Measurements from ENCODE around the gene LRIG1.
A peak's percentile ranks its signal among the peaks of the same experiment; 100 is the strongest.

The LRIG1 gene

GRCh38 chr3:66450390-66451022, 50.3 kb downstream of the LRIG1 start:
- peak overlapping the region; percentile 88 for H3K27ac ChIP-seq (ENCODE audit: low read depth, low read length)
- H3K27me3 ChIP-seq (ENCODE audit: control insufficient read depth in 1 of 2, insufficient read depth in 2 of 2, low read length in 2 of 2), result no peaks in the 10 kb centered on the region
- peak overlapping the region in 1 of 2 donors; percentile 17 for H3K4me3 ChIP-seq (ENCODE audit: low read depth in 1 of 2, low read length in 2 of 2)
- no peaks in the 10 kb centered on the region for H3K9me3 ChIP-seq (ENCODE audit: low read length)
- H3K4me1 ChIP-seq (ENCODE audit: insufficient read depth, low read length), result peaks cover 89% of the 10 kb centered on the region
- H3K36me3 ChIP-seq (ENCODE audit: insufficient read depth, low read length), result peaks cover 19% of the 10 kb centered on the region
- no peak overlapping the region for H3K9ac ChIP-seq (ENCODE audit: low read length)

DNA sequence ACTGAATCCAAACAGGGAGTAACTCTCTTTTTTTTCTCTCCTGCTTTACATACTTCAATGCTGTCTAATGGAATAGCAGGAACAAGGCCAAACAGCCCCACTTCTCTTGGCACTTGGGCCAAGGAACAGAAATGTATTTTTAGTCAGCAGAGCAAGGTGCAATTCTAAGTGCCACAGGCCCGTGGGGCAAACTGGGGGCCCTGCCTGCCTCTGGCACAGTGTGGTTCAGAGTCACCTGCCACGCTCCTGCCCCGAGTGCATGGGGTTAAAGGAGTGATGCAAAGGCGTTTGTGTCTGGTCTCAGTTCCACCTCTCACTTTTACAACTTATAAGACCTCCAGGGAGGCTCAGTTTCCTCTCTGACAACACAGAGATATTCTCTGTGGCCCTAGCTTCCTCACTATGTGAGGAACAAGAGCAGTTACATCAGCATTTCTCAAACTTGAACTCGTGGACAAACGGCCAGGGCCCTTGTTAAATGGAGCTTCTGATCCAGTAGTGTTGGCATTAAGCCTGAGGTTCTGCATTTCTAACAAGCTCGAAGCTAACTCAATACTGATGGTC, 51.3 kb downstream of the LRIG1 start:
- peak overlapping the region in 1 of 2 donors; percentile 23 for H3K4me3 ChIP-seq (ENCODE audit: low read depth in 1 of 2, low read length in 2 of 2)
- no peaks in the 10 kb centered on the region for H3K27me3 ChIP-seq (ENCODE audit: control insufficient read depth in 1 of 2, insufficient read depth in 2 of 2, low read length in 2 of 2)
- H3K9me3 ChIP-seq (ENCODE audit: low read length), result no peaks in the 10 kb centered on the region
- no peak overlapping the region for H3K9ac ChIP-seq (ENCODE audit: low read length)
- peaks cover 86% of the 10 kb centered on the region for H3K4me1 ChIP-seq (ENCODE audit: insufficient read depth, low read length)
- peaks cover 21% of the 10 kb centered on the region for H3K36me3 ChIP-seq (ENCODE audit: insufficient read depth, low read length)
- peak overlapping the region; percentile 88 for H3K27ac ChIP-seq (ENCODE audit: low read depth, low read length)

GRCh38 chr3:66444146-66444644, 56.6 kb downstream of the LRIG1 start:
- H3K36me3 ChIP-seq (ENCODE audit: insufficient read depth, low read length), result peaks cover 32% of the 10 kb centered on the region
- H3K4me3 ChIP-seq (ENCODE audit: low read depth in 1 of 2, low read length in 2 of 2), result no peak overlapping the region
- H3K9me3 ChIP-seq (ENCODE audit: low read length), result no peaks in the 10 kb centered on the region
- peak overlapping the region; percentile 7 for H3K27ac ChIP-seq (ENCODE audit: low read depth, low read length)
- H3K9ac ChIP-seq (ENCODE audit: low read length), result no peak overlapping the region
- no peaks in the 10 kb centered on the region for H3K27me3 ChIP-seq (ENCODE audit: control insufficient read depth in 1 of 2, insufficient read depth in 2 of 2, low read length in 2 of 2)
- H3K4me1 ChIP-seq (ENCODE audit: insufficient read depth, low read length), result peaks cover 85% of the 10 kb centered on the region

DNA sequence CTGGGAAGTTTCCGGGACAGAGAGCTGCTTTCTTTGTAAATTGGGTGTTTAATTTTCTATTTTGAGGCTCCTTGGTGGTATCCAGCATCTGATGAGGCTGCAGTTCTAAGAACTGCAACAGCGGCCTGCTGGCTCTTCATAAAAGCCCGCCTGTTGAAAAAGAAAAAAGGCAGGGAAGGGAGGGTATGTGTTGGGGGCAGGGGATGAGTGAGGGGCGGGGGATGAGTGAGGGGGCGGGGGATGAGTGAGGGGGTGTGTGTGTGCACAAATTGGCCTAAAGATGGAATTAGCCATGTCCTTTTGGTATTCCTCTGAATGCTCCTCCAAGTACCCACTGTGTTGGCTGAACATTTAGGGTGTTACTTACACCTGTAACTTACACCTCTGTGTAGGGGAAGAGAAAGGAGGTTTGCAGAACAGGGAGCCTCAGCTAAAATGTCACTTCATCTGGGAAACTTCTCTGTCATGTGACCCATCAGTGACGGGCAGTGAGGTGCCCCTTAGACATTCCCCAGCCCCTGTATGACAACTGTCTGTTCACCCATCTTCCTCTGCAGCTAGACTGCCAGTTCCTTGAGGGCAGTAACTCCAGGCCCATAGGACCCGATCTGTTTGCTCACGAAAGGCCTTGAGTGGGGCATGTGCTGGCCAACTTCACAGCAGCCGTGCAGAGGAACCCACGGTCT, 57.6 kb downstream of the LRIG1 start:
- H3K36me3 ChIP-seq (ENCODE audit: insufficient read depth, low read length), result peaks cover 25% of the 10 kb centered on the region
- H3K9ac ChIP-seq (ENCODE audit: low read length), result no peak overlapping the region
- peak overlapping the region in 1 of 2 donors; percentile 11 for H3K4me3 ChIP-seq (ENCODE audit: low read depth in 1 of 2, low read length in 2 of 2)
- H3K27ac ChIP-seq (ENCODE audit: low read depth, low read length), result peak overlapping the region; percentile 63
- H3K27me3 ChIP-seq (ENCODE audit: control insufficient read depth in 1 of 2, insufficient read depth in 2 of 2, low read length in 2 of 2), result no peaks in the 10 kb centered on the region
- no peaks in the 10 kb centered on the region for H3K9me3 ChIP-seq (ENCODE audit: low read length)
- peaks cover 85% of the 10 kb centered on the region for H3K4me1 ChIP-seq (ENCODE audit: insufficient read depth, low read length)

- peaks cover 17% of the 10 kb centered on the region for H3K36me3 ChIP-seq (ENCODE audit: insufficient read depth, low read length)
- H3K4me1 ChIP-seq (ENCODE audit: insufficient read depth, low read length), result peaks cover 86% of the 10 kb centered on the region
- H3K9me3 ChIP-seq (ENCODE audit: low read length), result no peaks in the 10 kb centered on the region
- peak overlapping the region in 1 of 2 donors; percentile 11 for H3K4me3 ChIP-seq (ENCODE audit: low read depth in 1 of 2, low read length in 2 of 2)
- peak overlapping the region; percentile 63 for H3K27ac ChIP-seq (ENCODE audit: low read depth, low read length)
- no peak overlapping the region for H3K9ac ChIP-seq (ENCODE audit: low read length)
- no peaks in the 10 kb centered on the region for H3K27me3 ChIP-seq (ENCODE audit: control insufficient read depth in 1 of 2, insufficient read depth in 2 of 2, low read length in 2 of 2)
Measured at GRCh38 chr3:66442254-66443117, 58.3 kb downstream of the LRIG1 start.

DNA sequence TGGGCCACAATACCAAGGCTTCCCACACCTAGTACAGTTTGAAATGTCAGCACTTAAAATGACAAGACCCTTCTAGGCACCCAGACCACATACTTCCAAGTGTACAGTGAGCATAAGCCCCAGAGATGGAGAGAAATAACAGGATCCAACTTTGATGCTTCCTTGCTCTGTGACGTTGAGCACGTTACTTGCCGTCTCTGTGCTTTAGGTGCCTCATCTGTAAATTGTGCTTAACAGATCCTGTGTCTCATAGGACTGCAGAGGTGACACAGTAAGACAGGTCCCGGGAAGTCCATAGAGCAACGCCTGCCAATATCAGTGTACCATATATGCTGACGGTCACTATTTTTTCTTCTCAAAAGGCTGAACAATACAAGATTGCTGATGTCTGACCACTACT, 59.1 kb downstream of the LRIG1 start:
- Histone ChIP-seq H3K4me3 (ENCODE audit: low read depth in 1 of 2, low read length in 2 of 2) (no peak overlapping the region), H3K9ac (ENCODE audit: low read length) (no peak overlapping the region), H3K4me1 (ENCODE audit: insufficient read depth, low read length) (peaks cover 91% of the 10 kb centered on the region), H3K9me3 (ENCODE audit: low read length) (no peaks in the 10 kb centered on the region), H3K27me3 (ENCODE audit: control insufficient read depth in 1 of 2, insufficient read depth in 2 of 2, low read length in 2 of 2) (no peaks in the 10 kb centered on the region), H3K36me3 (ENCODE audit: insufficient read depth, low read length) (peaks cover 15% of the 10 kb centered on the region), H3K27ac (ENCODE audit: low read depth, low read length) (peak overlapping the region; percentile 83)

- peaks cover 96% of the 10 kb centered on the region for H3K4me1 ChIP-seq (ENCODE audit: insufficient read depth, low read length)
Measured at GRCh38 chr3:66441129-66441528, 59.7 kb downstream of the LRIG1 start.

DNA sequence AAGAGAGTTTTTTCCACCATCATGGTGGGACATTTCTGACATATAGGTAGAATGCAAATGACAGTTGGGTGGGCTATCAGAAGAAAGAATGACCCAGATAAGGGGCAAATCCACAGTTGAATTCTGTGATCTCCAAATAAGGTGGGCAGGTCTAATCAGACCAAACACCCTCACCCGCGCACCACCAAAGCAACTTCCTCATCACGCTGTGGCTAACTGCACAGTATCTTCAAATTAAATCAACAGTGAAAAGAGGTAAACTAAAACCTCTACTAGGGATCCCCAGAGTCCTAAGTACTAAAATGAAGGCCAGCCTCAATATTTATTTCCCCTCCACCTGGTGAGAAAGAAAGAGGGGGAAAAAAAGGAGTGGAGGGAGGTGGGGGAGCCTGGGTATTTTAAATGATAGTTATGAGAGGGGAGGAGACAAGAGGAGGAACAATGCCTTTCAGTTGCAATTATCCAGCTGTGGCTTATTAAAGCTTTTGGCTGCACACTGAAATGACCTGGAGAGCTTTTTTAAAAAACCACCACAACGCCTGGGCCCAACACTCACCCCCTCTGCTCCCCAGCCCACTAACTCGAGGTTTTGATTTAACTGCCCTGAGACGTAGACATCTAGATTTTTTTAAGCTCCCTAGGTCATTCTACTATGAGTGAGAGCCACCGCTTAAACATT, 61.0 kb downstream of the LRIG1 start:
- H3K9ac ChIP-seq (ENCODE audit: low read length), result no peak overlapping the region
- peaks cover 94% of the 10 kb centered on the region for H3K4me1 ChIP-seq (ENCODE audit: insufficient read depth, low read length)
- H3K27me3 ChIP-seq (ENCODE audit: control insufficient read depth in 1 of 2, insufficient read depth in 2 of 2, low read length in 2 of 2), result no peaks in the 10 kb centered on the region
- no peaks in the 10 kb centered on the region for H3K9me3 ChIP-seq (ENCODE audit: low read length)
- H3K36me3 ChIP-seq (ENCODE audit: insufficient read depth, low read length), result peaks cover 11% of the 10 kb centered on the region
- H3K27ac ChIP-seq (ENCODE audit: low read depth, low read length), result peak overlapping the region; percentile 2
- no peak overlapping the region for H3K4me3 ChIP-seq (ENCODE audit: low read depth in 1 of 2, low read length in 2 of 2)

More at GRCh38 chr3:66441129-66441528, 59.7 kb downstream of the LRIG1 start:
- H3K4me3 ChIP-seq (ENCODE audit: low read depth in 1 of 2, low read length in 2 of 2), result no peak overlapping the region
- H3K9ac ChIP-seq (ENCODE audit: low read length), result no peak overlapping the region
- H3K27me3 ChIP-seq (ENCODE audit: control insufficient read depth in 1 of 2, insufficient read depth in 2 of 2, low read length in 2 of 2), result no peaks in the 10 kb centered on the region
- peaks cover 15% of the 10 kb centered on the region for H3K36me3 ChIP-seq (ENCODE audit: insufficient read depth, low read length)
- H3K27ac ChIP-seq (ENCODE audit: low read depth, low read length), result peak overlapping the region; percentile 83
- no peaks in the 10 kb centered on the region for H3K9me3 ChIP-seq (ENCODE audit: low read length)

- H3K9me3 ChIP-seq (ENCODE audit: low read length), result no peaks in the 10 kb centered on the region
- no peaks in the 10 kb centered on the region for H3K27me3 ChIP-seq (ENCODE audit: control insufficient read depth in 1 of 2, insufficient read depth in 2 of 2, low read length in 2 of 2)
- peak overlapping the region in 1 of 2 donors; percentile 8 for H3K4me3 ChIP-seq (ENCODE audit: low read depth in 1 of 2, low read length in 2 of 2)
- peaks cover 3% of the 10 kb centered on the region for H3K36me3 ChIP-seq (ENCODE audit: insufficient read depth, low read length)
- peaks cover 98% of the 10 kb centered on the region for H3K4me1 ChIP-seq (ENCODE audit: insufficient read depth, low read length)
- peak overlapping the region; percentile 82 for H3K27ac ChIP-seq (ENCODE audit: low read depth, low read length)
- H3K9ac ChIP-seq (ENCODE audit: low read length), result no peak overlapping the region
Measured at GRCh38 chr3:66438046-66438445, 62.8 kb downstream of the LRIG1 start.

DNA sequence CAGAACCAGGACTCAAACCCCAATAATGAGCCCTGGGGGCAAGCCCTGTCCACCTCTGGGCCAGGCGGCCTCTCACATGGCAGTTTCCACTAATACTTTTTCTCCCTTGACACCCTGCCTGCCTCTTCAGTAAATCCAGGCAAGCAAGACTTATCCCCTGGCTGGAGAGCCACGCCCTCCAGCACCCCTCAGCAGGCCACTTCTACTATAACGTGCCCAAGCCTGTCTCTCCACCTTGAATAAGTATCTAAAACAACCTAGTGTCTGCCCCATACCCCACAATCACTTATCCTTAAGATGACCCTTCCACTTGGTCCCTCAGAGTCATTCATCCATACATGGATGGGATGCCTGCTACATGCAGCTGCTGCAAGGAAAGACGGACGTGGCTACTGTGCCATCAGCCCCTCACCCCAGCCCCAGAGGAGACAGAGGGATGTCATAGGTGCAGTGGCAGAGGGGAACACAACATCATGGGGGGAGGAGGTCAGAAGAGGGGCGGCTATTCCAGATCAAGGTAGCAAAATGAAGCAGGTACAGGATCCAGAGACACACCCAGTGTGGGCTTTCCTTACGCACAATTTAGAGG, 63.4 kb downstream of the LRIG1 start:
- peaks cover 3% of the 10 kb centered on the region for H3K36me3 ChIP-seq (ENCODE audit: insufficient read depth, low read length)
- no peaks in the 10 kb centered on the region for H3K27me3 ChIP-seq (ENCODE audit: control insufficient read depth in 1 of 2, insufficient read depth in 2 of 2, low read length in 2 of 2)
- peak overlapping the region; percentile 82 for H3K27ac ChIP-seq (ENCODE audit: low read depth, low read length)
- peak overlapping the region in 1 of 2 donors; percentile 8 for H3K4me3 ChIP-seq (ENCODE audit: low read depth in 1 of 2, low read length in 2 of 2)
- no peaks in the 10 kb centered on the region for H3K9me3 ChIP-seq (ENCODE audit: low read length)
- H3K4me1 ChIP-seq (ENCODE audit: insufficient read depth, low read length), result peaks cover 98% of the 10 kb centered on the region
- H3K9ac ChIP-seq (ENCODE audit: low read length), result no peak overlapping the region

All from muscle layer of colon (tissue), 2 donors.